ENCODE measurements around the gene TPRN. TPM values are rescaled to one million over a fixed set of nuclear protein-coding genes. Genes with fewer than 3 reads are reported as not detected.

TPRN gene
- total RNA-seq, 2 donors from 2014 or later: 7.6 to 11.4 TPM

Small RNA genes lying within 50 kb of the gene (microRNA-seq; reads per million reads assigned to microRNA genes)
- gene MIR3621: 0 reads per million in 2 donors

Other genes starting within 250 kb of the TPRN start
- gene LCN12, start 248.5 kb downstream of the TPRN start, total RNA-seq: 10 to 100 TPM in 1 of 2 donors, 1 to 10 TPM in 1; 7.0 to 11.9 TPM
- 1,000 to 10,000 TPM; 3,329 to 4,014 TPM for gene PTGDS, start 223.2 kb downstream of the TPRN start, total RNA-seq
- gene LCNL1, start 217.7 kb downstream of the TPRN start, total RNA-seq: 1 to 10 TPM; 6.4 to 9.6 TPM
- gene PAXX, start 208.3 kb downstream of the TPRN start, total RNA-seq: 10 to 100 TPM; 25.4 to 30.2 TPM
- 1 to 10 TPM; 2.6 to 8.5 TPM for gene CLIC3, start 204.2 kb downstream of the TPRN start, total RNA-seq
- 10 to 100 TPM; 30.0 to 33.2 TPM for gene ABCA2, start 172.5 kb downstream of the TPRN start, total RNA-seq
- gene FUT7, start 168.7 kb downstream of the TPRN start, total RNA-seq: under 1 TPM; 0.24 to 0.35 TPM
- gene NPDC1, start 154.6 kb downstream of the TPRN start, total RNA-seq: 10 to 100 TPM; 75.4 to 87.3 TPM
- gene ENTPD2, start 146.7 kb downstream of the TPRN start, total RNA-seq: 1 to 10 TPM in 1 of 2 donors, under 1 TPM in 1; 0.60 to 2.2 TPM
- under 1 TPM; 0.39 to 0.44 TPM for gene SAPCD2, start 130.2 kb downstream of the TPRN start, total RNA-seq
- gene UAP1L1, start 123.2 kb downstream of the TPRN start, total RNA-seq: 10 to 100 TPM; 13.5 to 14.0 TPM
- 10 to 100 TPM; 21.9 to 28.8 TPM for gene MAN1B1, start 113.8 kb downstream of the TPRN start, total RNA-seq
- gene DPP7, start 86.0 kb downstream of the TPRN start, total RNA-seq: 100 to 1,000 TPM; 176 to 198 TPM
- gene GRIN1, start 61.6 kb downstream of the TPRN start, total RNA-seq: not detected
- not detected for gene LRRC26, start 30.7 kb downstream of the TPRN start, total RNA-seq
- gene TMEM210, start 28.7 kb downstream of the TPRN start, total RNA-seq: not detected
- 10 to 100 TPM; 31.2 to 32.5 TPM for gene ANAPC2, start 12.2 kb downstream of the TPRN start, total RNA-seq
- gene SSNA1, start 12.1 kb downstream of the TPRN start, total RNA-seq: 10 to 100 TPM; 53.1 to 55.1 TPM
- gene TMEM203, start 4.9 kb upstream of the TPRN start, total RNA-seq: 10 to 100 TPM; 32.9 to 34.5 TPM
- gene NDOR1, start 5.0 kb upstream of the TPRN start, total RNA-seq: 1 to 10 TPM; 5.9 to 6.5 TPM
- gene RNF208, start 21.5 kb upstream of the TPRN start, total RNA-seq: 10 to 100 TPM; 15.6 to 18.1 TPM
- gene CYSRT1, start 24.4 kb upstream of the TPRN start, total RNA-seq: under 1 TPM in 1 of 2 donors, not detected in 1; 0.62 TPM
- not detected for gene RNF224, start 26.8 kb upstream of the TPRN start, total RNA-seq
- not detected for gene SLC34A3, start 30.2 kb upstream of the TPRN start, total RNA-seq
- gene TUBB4B, start 40.5 kb upstream of the TPRN start, total RNA-seq: 100 to 1,000 TPM; 324 to 437 TPM
- under 1 TPM in 1 of 2 donors, not detected in 1; 0.59 TPM for gene STPG3, start 50.5 kb upstream of the TPRN start, total RNA-seq
- 10 to 100 TPM; 35.1 to 38.1 TPM for gene NELFB, start 54.6 kb upstream of the TPRN start, total RNA-seq
- gene TOR4A, start 77.0 kb upstream of the TPRN start, total RNA-seq: 1 to 10 TPM; 6.2 to 9.4 TPM
- 10 to 100 TPM in 1 of 2 donors, 1 to 10 TPM in 1; 4.9 to 11.5 TPM for gene NRARP, start 101.5 kb upstream of the TPRN start, total RNA-seq
- 10 to 100 TPM in 1 of 2 donors, 1 to 10 TPM in 1; 8.0 to 11.7 TPM for gene EXD3, start 222.4 kb upstream of the TPRN start, total RNA-seq
- 1 to 10 TPM; 2.5 to 5.3 TPM for gene NOXA1, start 222.7 kb upstream of the TPRN start, total RNA-seq
- gene ENTPD8, start 240.6 kb upstream of the TPRN start, total RNA-seq: not detected